Activated CD4-positive, alpha-beta memory T cell treated with anti-CD3 and anti-CD28 coated beads, Interleukin-2, amount 10 ng/mL, durations not matched to agents 7 days and 5 days (primary cell): Measurements from ENCODE around the gene SYNM. TPM values are rescaled to one million over a fixed set of nuclear protein-coding genes. Genes with fewer than 3 reads are reported as not detected.

Source experiments
- CTCF ChIA-PET: fragments of 350-600 bp; sonication (Branson Sonifier 250); formaldehyde crosslinking; loops from one replicate; lab custom pipeline; 2021; ENCODE audit warnings: antibody characterized with exemption, inconsistent platforms; lab: Charles Lee
- POLR2A ChIA-PET: fragments of 350-600 bp; sonication (Branson Sonifier 250); formaldehyde crosslinking; loops from one replicate; lab custom pipeline; 2021; ENCODE audit warnings: antibody characterized with exemption; lab: Charles Lee
- DNase-seq: peaks from one replicate; pipeline ENCODE4 v3.0.0-alpha.2; 2020
- H3K27ac Mint-ChIP-seq: one replicate; pipeline ENCODE4 v1.8.0; 2021; ENCODE audit warnings: mild to moderate bottlenecking, mixed read lengths
- H3K27me3 Mint-ChIP-seq: one replicate; pipeline ENCODE4 v1.8.0; 2021; ENCODE audit warnings: mixed read lengths
- H3K36me3 Mint-ChIP-seq: one replicate; pipeline ENCODE4 v1.8.0; 2021; ENCODE audit warnings: low read depth, mixed read lengths
- H3K4me1 Mint-ChIP-seq: one replicate; pipeline ENCODE4 v1.8.0; 2021; ENCODE audit warnings: mixed read lengths
- H3K4me3 Mint-ChIP-seq: one replicate; pipeline ENCODE4 v1.8.0; 2021; ENCODE audit warnings: mild to moderate bottlenecking, mixed read lengths
- H3K9me3 Mint-ChIP-seq: one replicate; pipeline ENCODE4 v1.8.0; 2021; ENCODE audit warnings: mixed read lengths
- total RNA-seq, 2 experiments: library from RNA; stranded (reverse); gene quantifications; one replicate each; pipeline ENCODE4 v1.2.3, GENCODE V29; 2021

The SYNM gene
- total RNA-seq, 2 experiments from 2014 or later = 5.5 to 5.7 TPM

DNA sequence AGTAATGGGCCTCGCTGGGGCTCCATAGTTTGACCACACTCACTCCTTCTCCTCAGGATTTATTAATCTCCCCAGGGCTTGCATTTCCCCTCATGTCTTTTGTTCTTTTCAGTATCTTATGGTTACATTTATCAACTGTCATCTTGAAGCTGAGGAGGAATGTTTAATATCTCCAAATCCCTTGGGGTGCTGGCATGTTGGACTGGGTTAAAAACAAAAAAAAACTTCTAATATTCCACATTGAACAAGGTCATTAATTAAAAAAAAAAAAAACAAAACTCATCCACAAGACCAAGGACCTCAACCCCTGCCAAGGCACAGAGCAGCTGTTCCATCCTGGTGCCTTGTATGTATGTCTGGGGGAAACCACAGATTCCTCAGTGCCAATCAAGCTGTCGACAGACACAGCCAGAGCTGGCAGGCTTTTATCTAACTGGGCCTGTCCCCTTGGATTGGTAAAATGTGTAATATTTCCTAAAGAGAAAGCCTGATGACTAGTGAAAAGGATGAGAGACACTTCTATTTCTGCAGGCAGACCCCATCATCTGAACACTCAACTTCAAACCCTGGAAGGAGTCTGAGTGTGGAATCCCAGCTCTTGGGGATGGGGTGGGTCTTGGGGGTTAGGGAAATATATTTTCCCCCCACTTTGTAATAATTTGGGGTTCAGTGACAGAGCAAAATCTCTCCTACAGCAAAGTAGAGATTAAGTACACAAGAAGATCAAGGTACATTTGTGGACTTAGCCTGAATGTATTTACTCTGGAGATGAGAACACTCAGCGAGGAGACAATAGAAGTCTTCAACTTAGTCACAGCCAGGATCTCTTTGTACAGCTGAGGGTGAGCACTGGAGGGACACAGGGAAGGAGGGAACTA is 75.4 kb downstream of the SYNM start:
- no peaks in the 10 kb centered on the region for H3K9me3 Mint-ChIP-seq
- H3K27me3 Mint-ChIP-seq = no peaks in the 10 kb centered on the region
- no peak overlapping the region for H3K27ac Mint-ChIP-seq
- CTCF ChIA-PET = no interaction called here
- no peaks in the 10 kb centered on the region for H3K36me3 Mint-ChIP-seq
- DNase-seq = no peak
- H3K4me1 Mint-ChIP-seq = no peaks in the 10 kb centered on the region
- POLR2A ChIA-PET = no interaction called here
- H3K4me3 Mint-ChIP-seq = no peak overlapping the region

DNA sequence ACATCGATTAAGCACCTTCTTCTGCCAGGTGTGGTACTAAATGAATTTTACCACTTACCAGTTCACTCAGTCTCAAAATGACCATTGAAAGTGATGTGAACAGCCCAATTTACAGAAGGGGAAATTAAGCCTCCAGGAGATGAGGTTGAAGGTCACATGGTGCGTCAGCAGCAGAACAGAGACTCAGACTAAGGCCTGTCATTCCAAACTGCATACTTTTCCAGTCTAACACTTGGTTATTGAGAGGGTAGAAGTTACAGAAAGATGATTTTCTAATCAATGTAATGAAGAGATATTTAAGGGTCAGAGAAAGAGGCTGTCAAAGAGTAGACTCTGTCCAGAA is 76.1 kb downstream of the SYNM start:
- Mint-ChIP-seq H3K27me3 (no peaks in the 10 kb centered on the region), H3K4me3 (no peak overlapping the region), H3K36me3 (no peaks in the 10 kb centered on the region), H3K27ac (no peak overlapping the region), H3K4me1 (no peaks in the 10 kb centered on the region), H3K9me3 (no peaks in the 10 kb centered on the region)
- POLR2A ChIA-PET = no interaction called here
- CTCF ChIA-PET = no interaction called here
- DNase-seq = no peak

DNA sequence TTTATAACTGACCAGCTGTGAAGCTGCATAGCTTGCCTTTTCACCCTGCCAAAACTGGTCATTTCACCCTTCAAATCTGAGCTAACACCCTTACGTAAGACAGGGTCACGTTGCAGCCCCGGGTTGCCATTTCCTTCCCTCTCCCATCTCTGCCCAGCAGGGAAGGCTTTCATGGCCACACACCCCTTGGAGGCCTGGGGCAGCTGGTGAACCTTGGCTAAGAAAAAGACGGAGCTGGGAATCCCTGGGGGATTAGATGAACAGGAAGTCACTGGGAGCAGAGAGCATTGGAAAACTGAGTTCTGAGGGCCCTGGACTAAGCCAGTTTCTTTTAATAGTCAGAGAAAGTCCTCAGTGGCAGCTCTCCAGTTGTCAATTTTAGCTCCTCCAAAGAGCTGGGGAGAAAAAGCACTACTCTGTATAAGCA is 76.7 kb downstream of the SYNM start:
- Mint-ChIP-seq H3K27me3 (no peaks in the 10 kb centered on the region), H3K27ac (no peak overlapping the region), H3K36me3 (no peaks in the 10 kb centered on the region), H3K4me1 (no peaks in the 10 kb centered on the region), H3K9me3 (no peaks in the 10 kb centered on the region), H3K4me3 (no peak overlapping the region)
- CTCF ChIA-PET = no interaction called here
- POLR2A ChIA-PET = no interaction called here
- DNase-seq = no peak

DNA sequence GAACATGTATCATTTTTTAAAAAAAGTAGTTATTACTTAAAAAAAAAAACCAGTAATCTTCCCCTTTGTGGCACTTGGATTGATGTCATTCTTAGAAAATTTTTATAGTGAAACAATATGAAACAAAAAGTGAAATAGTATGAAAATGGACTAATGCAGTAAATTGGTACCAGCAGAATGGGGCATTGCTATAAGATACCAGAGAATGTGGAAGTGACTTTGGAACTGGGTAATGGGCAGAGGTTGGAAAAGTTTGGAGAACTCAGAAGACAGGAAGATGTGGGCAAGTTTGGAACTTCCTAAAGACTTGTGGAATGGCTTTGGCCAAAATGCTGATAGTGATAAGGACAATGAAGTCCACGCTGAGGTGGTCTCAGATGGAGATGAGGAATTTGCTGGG is 77.9 kb downstream of the SYNM start:
- no peak overlapping the region for H3K4me3 Mint-ChIP-seq
- ChIA-PET CTCF (no interaction called here), POLR2A (no interaction called here)
- no peak for DNase-seq
- no peaks in the 10 kb centered on the region for H3K36me3 Mint-ChIP-seq
- no peaks in the 10 kb centered on the region for H3K9me3 Mint-ChIP-seq
- H3K4me1 Mint-ChIP-seq = no peaks in the 10 kb centered on the region
- H3K27me3 Mint-ChIP-seq = no peaks in the 10 kb centered on the region
- no peak overlapping the region for H3K27ac Mint-ChIP-seq

Other genes with a start within 250 kb of the SYNM start
- gene PGPEP1L, start 97.3 kb upstream of the SYNM start, total RNA-seq = not detected
- 1 to 10 TPM; 1.6 to 2.1 TPM for gene TTC23, start 144.5 kb downstream of the SYNM start, total RNA-seq
- 10 to 100 TPM; 19.5 to 19.6 TPM for gene LRRC28, start 146.4 kb downstream of the SYNM start, total RNA-seq